Sigmoid colon (tissue), 4 donors: ENCODE data around the gene EEPD1.

ENCODE experiments used
- EP300 ChIP-seq, 4 donors: sonication (generic); formaldehyde crosslinking; IDR thresholded peaks; one replicate each; pipeline ENCODE4 v1.6.1; 2017; ENCODE audit warnings: antibody characterized with exemption in 4 of 4
- POLR2A ChIP-seq, 2 donors: fragments of 450-650 bp; IDR thresholded peaks; one replicate each; pipeline ENCODE4 v1.6.1; 2016; ENCODE audit warnings: antibody characterized with exemption in 2 of 2, mild to moderate bottlenecking in 2 of 2, moderate library complexity in 2 of 2
- POLR2AphosphoS5 ChIP-seq, 4 donors: sonication (generic); formaldehyde crosslinking; IDR thresholded peaks; one replicate each; pipeline ENCODE4 v1.6.1; 2017; ENCODE audit warnings: antibody characterized with exemption in 4 of 4
- TF ChIP-seq, protein P1 (sequence below), 4 experiments: fragments of 450-650 bp in 3 of 4; fragments of 200-600 bp in 1 of 4; IDR thresholded peaks; one replicate each; pipeline ENCODE4 v1.5.1; 2016 to 2019; ENCODE audit warnings: antibody characterized with exemption in 4 of 4, mild to moderate bottlenecking in 3 of 4, moderate library complexity in 2 of 4

DNA sequence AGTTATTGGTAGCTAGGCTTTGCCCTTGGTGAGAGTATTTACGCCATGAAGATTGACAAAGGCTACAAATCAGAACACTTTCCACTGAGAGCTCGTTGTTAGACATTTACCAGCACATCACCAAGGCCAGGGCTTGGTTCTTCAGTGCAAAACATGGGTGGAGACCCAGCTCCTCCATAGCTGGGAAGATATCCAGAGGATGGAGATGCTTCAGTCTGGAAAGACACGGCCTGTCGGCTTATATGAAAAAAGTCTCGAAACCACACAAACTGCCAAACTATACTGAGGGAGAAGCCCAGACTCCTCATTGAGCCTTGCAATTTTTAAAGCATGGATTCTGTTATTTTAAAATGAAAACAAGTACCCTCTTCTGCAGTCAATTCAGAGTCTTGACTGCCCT lies 153.2 kb downstream of the EEPD1 start:
- no peak for TF ChIP-seq POLR2A (IDR thresholded peaks at IDR 0.05)
- TF ChIP-seq, protein P1, sequence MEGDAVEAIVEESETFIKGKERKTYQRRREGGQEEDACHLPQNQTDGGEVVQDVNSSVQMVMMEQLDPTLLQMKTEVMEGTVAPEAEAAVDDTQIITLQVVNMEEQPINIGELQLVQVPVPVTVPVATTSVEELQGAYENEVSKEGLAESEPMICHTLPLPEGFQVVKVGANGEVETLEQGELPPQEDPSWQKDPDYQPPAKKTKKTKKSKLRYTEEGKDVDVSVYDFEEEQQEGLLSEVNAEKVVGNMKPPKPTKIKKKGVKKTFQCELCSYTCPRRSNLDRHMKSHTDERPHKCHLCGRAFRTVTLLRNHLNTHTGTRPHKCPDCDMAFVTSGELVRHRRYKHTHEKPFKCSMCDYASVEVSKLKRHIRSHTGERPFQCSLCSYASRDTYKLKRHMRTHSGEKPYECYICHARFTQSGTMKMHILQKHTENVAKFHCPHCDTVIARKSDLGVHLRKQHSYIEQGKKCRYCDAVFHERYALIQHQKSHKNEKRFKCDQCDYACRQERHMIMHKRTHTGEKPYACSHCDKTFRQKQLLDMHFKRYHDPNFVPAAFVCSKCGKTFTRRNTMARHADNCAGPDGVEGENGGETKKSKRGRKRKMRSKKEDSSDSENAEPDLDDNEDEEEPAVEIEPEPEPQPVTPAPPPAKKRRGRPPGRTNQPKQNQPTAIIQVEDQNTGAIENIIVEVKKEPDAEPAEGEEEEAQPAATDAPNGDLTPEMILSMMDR (IDR thresholded peaks at IDR 0.05): no peak
- TF ChIP-seq EP300 (IDR thresholded peaks at IDR 0.05): no peak
- TF ChIP-seq POLR2AphosphoS5 (IDR thresholded peaks at IDR 0.05): no peak
